Testis (tissue), 2 donors: ENCODE results near the gene C14orf93.

Source experiments
- POLR2A ChIP-seq: fragments of 450-650 bp; IDR thresholded peaks from one replicate; pipeline ENCODE4 v1.6.1; 2017; ENCODE audit warnings: antibody characterized with exemption, mild to moderate bottlenecking, moderate library complexity
- TF ChIP-seq, protein P1 (sequence below), 3 experiments: fragments of 450-650 bp in 2 of 3; fragments of 200-600 bp in 1 of 3; sonication (generic) in 1 of 3; IDR thresholded peaks; one replicate each; pipeline ENCODE4 v1.5.1; 2016 to 2019; ENCODE audit warnings: antibody characterized with exemption in 3 of 3, mild to moderate bottlenecking in 2 of 3, moderate library complexity in 1 of 3

GRCh38 chr14:22939684-22940083 is 70.3 kb downstream of the C14orf93 start:
- TF ChIP-seq POLR2A: no peak
- TF ChIP-seq, protein P1, sequence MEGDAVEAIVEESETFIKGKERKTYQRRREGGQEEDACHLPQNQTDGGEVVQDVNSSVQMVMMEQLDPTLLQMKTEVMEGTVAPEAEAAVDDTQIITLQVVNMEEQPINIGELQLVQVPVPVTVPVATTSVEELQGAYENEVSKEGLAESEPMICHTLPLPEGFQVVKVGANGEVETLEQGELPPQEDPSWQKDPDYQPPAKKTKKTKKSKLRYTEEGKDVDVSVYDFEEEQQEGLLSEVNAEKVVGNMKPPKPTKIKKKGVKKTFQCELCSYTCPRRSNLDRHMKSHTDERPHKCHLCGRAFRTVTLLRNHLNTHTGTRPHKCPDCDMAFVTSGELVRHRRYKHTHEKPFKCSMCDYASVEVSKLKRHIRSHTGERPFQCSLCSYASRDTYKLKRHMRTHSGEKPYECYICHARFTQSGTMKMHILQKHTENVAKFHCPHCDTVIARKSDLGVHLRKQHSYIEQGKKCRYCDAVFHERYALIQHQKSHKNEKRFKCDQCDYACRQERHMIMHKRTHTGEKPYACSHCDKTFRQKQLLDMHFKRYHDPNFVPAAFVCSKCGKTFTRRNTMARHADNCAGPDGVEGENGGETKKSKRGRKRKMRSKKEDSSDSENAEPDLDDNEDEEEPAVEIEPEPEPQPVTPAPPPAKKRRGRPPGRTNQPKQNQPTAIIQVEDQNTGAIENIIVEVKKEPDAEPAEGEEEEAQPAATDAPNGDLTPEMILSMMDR (IDR thresholded peaks at IDR 0.05): no peak
